T-helper 1 cell treated with Interleukin-12 subunit alpha and Interleukin-12 subunit beta and Interleukin-4 antibody, amounts not matched to agents 30 ng/mL and 1 ng/mL, for 36 hours (primary cell): ENCODE data around the gene FMN1. TPM values are rescaled to one million over a fixed set of nuclear protein-coding genes. Genes with fewer than 3 reads are reported as not detected.
"Not testable (repeated sequence)": the region's sequence is repeated elsewhere in the genome, so short reads cannot be mapped to it uniquely, and the experiment has no call there.

Experiments used
- intact Hi-C: fragments of 100-400 bp; cut with micrococcal nuclease; formaldehyde crosslinking; loops from one replicate; pipeline ENCODE4 v1.15.1; 2024
- total RNA-seq: library from RNA; stranded (reverse); gene quantifications from 2 replicates; pipeline ENCODE4 v1.2.3, GENCODE V29; 2022

Gene FMN1
- total RNA-seq, 1 donor from 2014 or later, result 0.05 TPM

- intact Hi-C loops, result no loop called here
Observed at GRCh38 chr15:32983679-32984078, 210.8 kb downstream of the FMN1 start.

- intact Hi-C loops, result no loop called here
Observed at GRCh38 chr15:32982001-32982400, 212.5 kb downstream of the FMN1 start.

- intact Hi-C loops, result no loop called here
Observed at GRCh38 chr15:32981536-32981935, 213.0 kb downstream of the FMN1 start.

DNA sequence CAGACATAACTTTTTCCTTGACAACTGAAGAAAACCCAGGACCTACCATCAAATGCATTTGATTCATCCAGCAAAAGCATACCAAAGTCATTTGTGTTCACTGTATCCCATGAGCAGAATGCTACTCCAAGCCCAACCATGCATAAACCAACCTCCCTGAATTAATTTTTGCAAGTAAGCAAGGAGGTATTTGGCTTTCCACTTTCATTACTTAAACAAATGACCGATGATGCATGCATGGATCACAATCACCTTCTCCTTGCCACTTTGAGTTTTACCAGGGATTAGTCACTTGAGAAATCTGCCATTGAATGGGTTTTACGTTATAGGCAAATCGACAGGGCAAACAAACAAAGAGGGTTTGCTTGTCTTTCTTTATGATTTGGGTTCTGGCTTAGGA lies 214.8 kb downstream of the FMN1 start:
- intact Hi-C loops, result no loop called here

GRCh38 chr15:32977506-32977905 lies 217.0 kb downstream of the FMN1 start:
- intact Hi-C loops, result no loop called here

DNA sequence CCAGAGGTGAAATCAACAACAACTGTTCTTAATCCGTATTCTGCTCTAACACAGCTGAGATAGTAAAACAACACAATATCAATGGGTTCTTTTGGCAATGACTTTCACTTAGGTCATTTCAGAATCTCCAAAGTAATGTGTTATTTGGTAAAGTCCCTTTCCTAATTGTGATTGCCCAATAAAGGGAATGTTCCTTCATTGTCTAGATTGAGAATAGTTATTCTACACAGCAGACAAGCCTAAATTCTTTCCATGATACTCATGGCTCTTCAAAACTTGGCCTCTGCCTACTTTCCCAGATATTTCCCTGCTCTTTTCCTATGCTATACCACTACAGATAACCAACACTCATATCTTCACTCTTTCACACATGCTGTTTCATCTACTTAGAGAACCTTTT lies 219.8 kb downstream of the FMN1 start:
- intact Hi-C loops, result no loop called here

DNA sequence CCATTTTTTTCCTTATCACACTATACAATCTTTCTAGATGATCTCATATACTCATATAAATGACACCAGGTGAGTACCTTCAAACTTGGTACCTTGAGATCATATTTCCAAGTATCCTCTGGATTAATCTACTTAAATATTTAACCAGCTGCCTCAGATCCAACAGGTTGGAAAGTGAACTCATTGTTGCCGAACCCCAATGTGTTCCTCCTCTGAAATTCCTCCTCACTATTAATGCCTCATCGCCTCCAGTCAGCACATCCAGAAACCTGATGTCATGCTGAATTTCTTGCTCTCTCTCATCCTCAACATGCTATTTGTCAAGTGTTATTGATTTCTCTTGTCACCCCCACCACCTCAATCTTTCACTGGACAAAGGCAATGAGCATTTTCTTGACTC lies 221.8 kb downstream of the FMN1 start:
- intact Hi-C loops, result no loop called here

DNA sequence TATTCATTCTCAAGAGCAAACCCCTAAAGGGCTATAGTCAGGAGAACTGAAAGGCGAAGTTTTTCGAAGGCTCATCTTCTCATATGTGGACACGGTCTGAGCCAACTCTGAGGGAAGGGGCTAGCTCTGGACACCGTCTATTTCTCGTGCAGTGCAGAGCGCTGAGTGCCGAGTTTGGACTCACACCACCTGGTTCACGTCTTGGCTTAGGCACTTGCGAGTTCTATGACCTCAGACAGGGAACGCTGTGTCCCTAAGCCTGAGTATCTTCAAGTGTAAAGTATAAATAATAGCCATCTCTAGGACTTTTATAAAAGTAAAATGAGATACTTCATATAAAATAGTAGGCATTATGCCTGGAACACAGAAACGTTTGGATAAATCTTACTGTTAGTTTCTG lies 223.7 kb downstream of the FMN1 start:
- intact Hi-C loops, result no loop called here

DNA sequence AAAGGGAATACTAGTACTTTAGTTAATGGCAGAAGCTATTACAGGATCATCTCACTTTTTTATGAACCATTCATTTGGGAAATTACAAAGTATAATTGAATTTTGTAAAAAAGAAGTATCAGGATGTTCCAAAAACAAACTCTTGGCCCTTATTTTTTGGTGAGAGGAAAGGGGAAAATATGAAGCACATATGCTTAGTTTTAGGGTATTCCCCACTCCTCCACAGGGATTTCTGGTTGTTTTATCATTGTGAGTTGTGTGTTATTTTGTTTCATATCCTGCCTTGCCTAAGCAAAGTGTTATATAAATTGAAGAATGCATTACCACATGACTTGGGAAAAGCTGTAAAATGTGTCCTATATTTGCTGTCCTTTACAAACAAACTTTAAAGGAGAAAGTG lies 227.0 kb downstream of the FMN1 start:
- intact Hi-C loops, result no loop called here

- intact Hi-C loops, result no loop called here
Observed at GRCh38 chr15:32966512-32966911, 228.0 kb downstream of the FMN1 start.

DNA sequence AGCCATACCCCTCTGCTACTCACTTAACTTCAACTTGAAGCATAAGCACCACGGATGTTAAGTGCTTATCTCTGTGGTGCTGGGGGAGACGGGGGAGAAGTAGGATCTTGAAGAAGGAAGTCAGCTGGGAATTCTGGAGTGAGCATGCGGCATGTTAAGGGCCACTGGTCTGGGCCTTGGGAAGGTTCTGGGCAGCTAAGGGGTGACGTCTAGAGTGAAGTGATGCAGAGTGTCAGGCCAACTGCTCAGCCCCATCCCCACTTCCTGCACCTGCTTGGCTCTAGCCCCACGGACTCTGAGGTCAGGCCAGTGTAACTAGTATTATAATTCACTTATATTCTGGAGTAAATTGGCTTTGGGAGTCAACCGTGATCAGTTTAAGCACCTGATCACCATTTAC lies 228.6 kb downstream of the FMN1 start:
- intact Hi-C loops, result no loop called here

- intact Hi-C loops, result no loop called here
Observed at GRCh38 chr15:32959077-32959476, 235.4 kb downstream of the FMN1 start.

DNA sequence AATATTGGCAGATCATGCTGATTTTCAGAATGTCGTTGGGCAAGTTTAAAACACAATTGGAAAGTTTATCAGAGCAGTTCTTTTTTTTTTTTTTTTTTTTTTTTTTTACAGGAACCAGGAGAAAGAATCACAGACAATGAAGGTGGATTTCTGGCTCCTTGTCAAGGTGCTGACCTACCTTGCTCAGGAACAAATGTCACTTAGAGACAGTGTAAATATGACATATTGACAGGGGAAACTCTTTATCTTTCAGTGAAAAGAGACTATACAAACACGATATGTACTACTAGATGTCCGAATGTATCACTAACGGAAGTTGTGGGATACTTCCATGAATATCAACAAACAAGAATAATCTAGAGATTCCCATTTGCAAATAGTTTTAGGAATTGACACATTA lies 237.3 kb downstream of the FMN1 start:
- intact Hi-C loops, result no loop called here

GRCh38 chr15:32956711-32957110 lies 237.8 kb downstream of the FMN1 start:
- intact Hi-C loops, result no loop called here

GRCh38 chr15:32956006-32956405 lies 238.5 kb downstream of the FMN1 start:
- intact Hi-C loops, result no loop called here

GRCh38 chr15:32953533-32953910 lies 241.0 kb downstream of the FMN1 start:
- intact Hi-C loops, result no loop called here

GRCh38 chr15:32952901-32953532 lies 241.5 kb downstream of the FMN1 start:
- intact Hi-C loops, result no loop called here

GRCh38 chr15:32951736-32952464 lies 242.6 kb downstream of the FMN1 start:
- intact Hi-C loops, result no loop called here

GRCh38 chr15:32950051-32950450 lies 244.5 kb downstream of the FMN1 start:
- intact Hi-C loops, result not testable (repeated sequence)

DNA sequence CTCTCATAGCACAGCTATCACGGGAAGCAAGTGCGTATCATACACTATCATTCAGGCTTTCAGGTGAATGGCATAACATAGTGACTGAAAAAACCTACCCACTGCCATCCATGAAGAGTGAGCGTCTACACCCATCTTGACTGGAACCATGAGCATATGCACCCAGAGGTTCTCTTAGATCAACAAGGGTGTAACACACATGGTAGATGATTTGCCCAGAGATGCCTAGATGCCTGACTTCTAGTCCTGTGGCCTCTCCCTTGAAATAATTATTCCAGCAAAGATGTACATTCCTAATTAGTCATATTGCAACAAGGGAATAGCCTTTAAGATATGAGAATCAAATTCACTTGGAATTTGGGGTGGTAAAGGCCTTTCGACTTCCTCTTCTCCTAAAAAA lies 248.3 kb downstream of the FMN1 start:
- intact Hi-C loops, result no loop called here

- intact Hi-C loops, result no loop called here
Observed at GRCh38 chr15:32944431-32944830, 250.1 kb downstream of the FMN1 start.

DNA sequence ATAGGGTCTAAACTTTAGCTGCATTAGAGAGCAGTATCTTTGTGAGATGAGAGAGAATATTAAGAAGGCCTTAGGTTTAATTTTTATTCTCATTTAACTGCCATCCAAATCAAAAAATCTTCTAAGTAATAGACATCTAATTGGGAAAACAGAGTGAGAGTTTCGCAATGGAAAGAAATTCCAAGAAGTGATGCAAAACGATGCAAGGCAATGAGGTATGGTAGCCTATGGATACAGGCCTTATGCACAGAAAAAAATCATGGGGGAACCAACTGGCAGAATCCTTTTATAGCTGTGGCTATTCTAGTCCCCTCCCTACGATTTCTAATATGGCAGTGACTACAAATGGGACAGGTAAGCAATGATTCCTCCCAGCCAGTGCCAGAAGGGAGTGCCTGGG lies 250.8 kb downstream of the FMN1 start:
- intact Hi-C loops, result no loop called here

DNA sequence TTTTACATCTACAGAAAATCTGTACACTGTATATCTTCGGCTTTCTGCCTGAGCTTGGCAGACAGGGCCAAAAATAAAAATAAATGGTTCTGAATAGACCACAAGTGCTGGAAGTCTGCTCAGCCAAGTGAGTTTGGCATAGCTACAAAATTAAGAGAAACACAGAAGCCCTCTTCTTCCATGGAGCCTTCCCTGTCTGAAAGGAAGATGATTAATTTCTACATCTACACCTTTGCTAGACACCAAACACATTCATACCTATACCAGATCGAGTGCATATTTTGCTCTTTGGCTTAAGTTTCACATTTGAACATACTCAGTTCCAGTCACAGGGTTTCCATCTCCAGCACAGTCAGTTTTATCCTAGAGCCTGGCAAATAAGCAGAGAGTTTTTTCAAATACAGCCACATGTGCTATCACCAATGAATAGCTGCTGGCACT lies 252.1 kb downstream of the FMN1 start:
- intact Hi-C loops, result no loop called here
